Kidney (tissue), 14 donors: Measurements from ENCODE around the gene INSRR. TPM values are rescaled to one million over a fixed set of nuclear protein-coding genes. Genes with fewer than 3 reads are reported as not detected.

ENCODE experiments used
- DNase-seq, 5 donors: peaks; one replicate each; pipeline ENCODE4 v3.0.0-alpha.2; 2013 to 2020
- FAIRE-seq: peaks from 2 replicates; lab custom pipeline; 2012; peaks lifted over from hg19 to GRCh38; lab: Jason Lieb, UNC
- H3K27ac ChIP-seq, 2 donors: one replicate each; pipeline ENCODE4 v1.7.0; 2013; ENCODE audit warnings: low read depth in 2 of 2, low read length in 2 of 2, inconsistent platforms in 1 of 2
- H3K27me3 ChIP-seq: one replicate; pipeline ENCODE4 v1.7.1; 2013; ENCODE audit warnings: low read length, inconsistent platforms; ENCODE audit not compliant: control insufficient read depth, insufficient read depth
- H3K36me3 ChIP-seq, 3 donors: one replicate each; pipeline versions ENCODE4 v1.7.0 to v1.7.1; 2013; ENCODE audit warnings: low read length in 3 of 3, control low read depth in 1 of 3, inconsistent platforms in 1 of 3; ENCODE audit not compliant: insufficient read depth in 3 of 3, control insufficient read depth in 2 of 3
- H3K4me1 ChIP-seq, 3 donors: one replicate each; pipeline versions ENCODE4 v1.7.0 to v1.7.1; 2013; ENCODE audit warnings: low read length in 3 of 3, inconsistent platforms in 1 of 3, low read depth in 1 of 3; ENCODE audit not compliant: control insufficient read depth in 2 of 3, insufficient read depth in 2 of 3
- H3K4me3 ChIP-seq, 3 donors: one replicate each; pipeline versions ENCODE4 v1.7.0 to v1.8.1; 2013; ENCODE audit warnings: low read length in 3 of 3, control low read depth in 1 of 3, inconsistent platforms in 1 of 3
- H3K9ac ChIP-seq, 3 donors: one replicate each; pipeline versions ENCODE4 v1.7.0 to v1.7.1; 2013; ENCODE audit warnings: low read length in 3 of 3, control low read depth in 1 of 3, inconsistent platforms in 1 of 3
- H3K9me3 ChIP-seq, 3 donors: one replicate each; pipeline versions ENCODE4 v1.7.0 to v1.7.1; 2013; ENCODE audit warnings: low read length in 3 of 3, control low read depth in 1 of 3, inconsistent platforms in 1 of 3; ENCODE audit not compliant: control insufficient read depth in 2 of 3, insufficient read depth in 1 of 3
- CTCF ChIP-seq: IDR thresholded peaks from 3 replicates; pipeline ENCODE4 v1.5.1; 2012; ENCODE audit warnings: mild to moderate bottlenecking, moderate library complexity, borderline replicate concordance; ENCODE audit not compliant: insufficient read depth; ENCODE audit errors: extremely low read depth
- intact Hi-C: fragments of 100-400 bp; cut with DNase I; formaldehyde crosslinking; loops from one replicate; pipeline ENCODE4 v1.11.1; 2022
- polyA plus RNA-seq: library from polyadenylated mRNA; stranded (reverse); fragments of 350-450 nt; fragmentation: Illumina TruSeq; extraction: RNeasy Lipid Tissue Mini Kit (QIAGEN cat#74804); gene quantifications from one replicate; pipeline ENCODE4 v1.2.3, GENCODE V29; 2014; ENCODE audit warnings: low read depth, low replicate concordance; ENCODE audit not compliant: insufficient read depth
- total RNA-seq: library from RNA; stranded (reverse); fragmentation: NEBNext Ultra II Directional; extraction: Animal tissue kit (Norgen Biotek cat#: 25700); gene quantifications from one replicate; pipeline ENCODE4 v1.2.1, GENCODE V29; 2021
- donor health status: control.
- donor health status: control.
- donor health status: control.
- donor health status: control.
- donor health status: control.
- donor health status: DM: yes; HTN: yes; CAD: no.
- donor health status: Normal renal cell carcinoma (clear cell type).

INSRR gene
- total and polyA plus RNA-seq, 2 donors from 2014 or later: 0.35 to 2.4 TPM

- H3K36me3 ChIP-seq: no peaks in the 10 kb centered on the region
- no peak overlapping the region for H3K4me3 ChIP-seq
- no peaks in the 10 kb centered on the region for H3K9me3 ChIP-seq
- TF ChIP-seq CTCF: no peak
- no peak overlapping the region for H3K27ac ChIP-seq
- H3K27me3 ChIP-seq: no peaks in the 10 kb centered on the region
- peaks cover 0 to 24% (median 0%) of the 10 kb centered on the region in 3 donors for H3K4me1 ChIP-seq
- FAIRE-seq (no peak), DNase-seq (no peak)
- intact Hi-C loops: no loop called here
- H3K9ac ChIP-seq: no peak overlapping the region
Observed at GRCh38 chr1:156905651-156906050, 46.7 kb upstream of the INSRR start.

GRCh38 chr1:156905176-156905575 is 46.3 kb upstream of the INSRR start:
- H3K9ac ChIP-seq: no peak overlapping the region
- H3K9me3 ChIP-seq: no peaks in the 10 kb centered on the region
- DNase-seq: peak in 1 of 5 donors; percentile 55
- no peak for FAIRE-seq
- H3K4me1 ChIP-seq: peaks cover 0 to 24% (median 0%) of the 10 kb centered on the region in 3 donors
- no peak for TF ChIP-seq CTCF
- no peak overlapping the region for H3K4me3 ChIP-seq
- intact Hi-C loops: no loop called here
- H3K36me3 ChIP-seq: no peaks in the 10 kb centered on the region
- no peak overlapping the region for H3K27ac ChIP-seq
- H3K27me3 ChIP-seq: no peaks in the 10 kb centered on the region

GRCh38 chr1:156904187-156904959 is 45.5 kb upstream of the INSRR start:
- H3K36me3 ChIP-seq: no peaks in the 10 kb centered on the region
- FAIRE-seq (no peak), DNase-seq (peak in 2 of 5 donors; percentile 68 to 72)
- no peak for TF ChIP-seq CTCF
- no peaks in the 10 kb centered on the region for H3K27me3 ChIP-seq
- H3K9ac ChIP-seq: no peak overlapping the region
- peaks cover 0 to 25% (median 0%) of the 10 kb centered on the region in 3 donors for H3K4me1 ChIP-seq
- intact Hi-C loops: no loop called here
- H3K27ac ChIP-seq: no peak overlapping the region
- H3K4me3 ChIP-seq: no peak overlapping the region
- no peaks in the 10 kb centered on the region for H3K9me3 ChIP-seq
